Stimulated activated naive CD8-positive, alpha-beta T cell treated with anti-CD3 and anti-CD28 coated beads, Interleukin-15, Interleukin-2, amounts not matched to agents 100 ng/mL and 50 ng/mL, for 24 hours (primary cell): ENCODE results near the gene UBE3B.

Experiments
- H3K27ac Mint-ChIP-seq: one replicate; pipeline ENCODE4 v1.8.0; 2021; ENCODE audit warnings: mild to moderate bottlenecking, mixed read lengths
- H3K27me3 Mint-ChIP-seq: one replicate; pipeline ENCODE4 v1.8.0; 2021; ENCODE audit warnings: mixed read lengths
- H3K36me3 Mint-ChIP-seq: one replicate; pipeline ENCODE4 v1.8.0; 2021; ENCODE audit warnings: low read depth, mixed read lengths
- H3K4me1 Mint-ChIP-seq: one replicate; pipeline ENCODE4 v1.8.0; 2021; ENCODE audit warnings: low read depth, mixed read lengths
- H3K4me3 Mint-ChIP-seq: one replicate; pipeline ENCODE4 v1.8.0; 2021; ENCODE audit warnings: mild to moderate bottlenecking, mixed read lengths
- H3K9me3 Mint-ChIP-seq: one replicate; pipeline ENCODE4 v1.8.0; 2021; ENCODE audit warnings: mixed read lengths

The UBE3B gene

GRCh38 chr12:109562871-109563270 is 85.4 kb downstream of the UBE3B start:
- Mint-ChIP-seq H3K27me3 (no peaks in the 10 kb centered on the region), H3K4me1 (no peaks in the 10 kb centered on the region), H3K4me3 (no peak overlapping the region), H3K27ac (no peak overlapping the region), H3K36me3 (peaks cover 41% of the 10 kb centered on the region), H3K9me3 (peaks cover 8% of the 10 kb centered on the region)

GRCh38 chr12:109563291-109564284 is 86.2 kb downstream of the UBE3B start:
- Mint-ChIP-seq H3K4me1 (no peaks in the 10 kb centered on the region), H3K9me3 (peaks cover 8% of the 10 kb centered on the region), H3K36me3 (peaks cover 47% of the 10 kb centered on the region), H3K27ac (no peak overlapping the region), H3K27me3 (no peaks in the 10 kb centered on the region), H3K4me3 (no peak overlapping the region)

- Mint-ChIP-seq H3K27ac (no peak overlapping the region), H3K27me3 (no peaks in the 10 kb centered on the region), H3K4me1 (no peaks in the 10 kb centered on the region), H3K4me3 (no peak overlapping the region), H3K9me3 (peaks cover 8% of the 10 kb centered on the region), H3K36me3 (peaks cover 50% of the 10 kb centered on the region)
These were observed 89.0 kb downstream of the UBE3B start for GRCh38 chr12:109566424-109566823.

- peaks cover 41% of the 10 kb centered on the region for H3K36me3 Mint-ChIP-seq
- H3K4me3 Mint-ChIP-seq = no peak overlapping the region
- H3K9me3 Mint-ChIP-seq = peaks cover 2% of the 10 kb centered on the region
- H3K27me3 Mint-ChIP-seq = no peaks in the 10 kb centered on the region
- no peak overlapping the region for H3K27ac Mint-ChIP-seq
- peaks cover 4% of the 10 kb centered on the region for H3K4me1 Mint-ChIP-seq
These were observed 89.9 kb downstream of the UBE3B start for GRCh38 chr12:109567296-109567695.

GRCh38 chr12:109567967-109568366 is 90.5 kb downstream of the UBE3B start:
- Mint-ChIP-seq H3K36me3 (peaks cover 35% of the 10 kb centered on the region), H3K27ac (no peak overlapping the region), H3K9me3 (no peaks in the 10 kb centered on the region), H3K4me1 (peaks cover 10% of the 10 kb centered on the region), H3K27me3 (no peaks in the 10 kb centered on the region), H3K4me3 (no peak overlapping the region)

GRCh38 chr12:109568486-109568885 is 91.1 kb downstream of the UBE3B start:
- Mint-ChIP-seq H3K36me3 (peaks cover 31% of the 10 kb centered on the region), H3K27ac (no peak overlapping the region), H3K4me1 (peaks cover 12% of the 10 kb centered on the region), H3K4me3 (no peak overlapping the region), H3K27me3 (no peaks in the 10 kb centered on the region), H3K9me3 (no peaks in the 10 kb centered on the region)

- no peaks in the 10 kb centered on the region for H3K27me3 Mint-ChIP-seq
- no peak overlapping the region for H3K27ac Mint-ChIP-seq
- peak overlapping the region; percentile 90 for H3K4me3 Mint-ChIP-seq
- H3K4me1 Mint-ChIP-seq = peaks cover 28% of the 10 kb centered on the region
- H3K36me3 Mint-ChIP-seq = peaks cover 22% of the 10 kb centered on the region
- no peaks in the 10 kb centered on the region for H3K9me3 Mint-ChIP-seq
These were observed 94.5 kb downstream of the UBE3B start for GRCh38 chr12:109571773-109572505.

- Mint-ChIP-seq H3K27ac (peak overlapping the region; percentile 97), H3K36me3 (peaks cover 19% of the 10 kb centered on the region), H3K27me3 (no peaks in the 10 kb centered on the region), H3K4me3 (peak overlapping the region; percentile 90), H3K9me3 (no peaks in the 10 kb centered on the region), H3K4me1 (peaks cover 28% of the 10 kb centered on the region)
These were observed 95.0 kb downstream of the UBE3B start for GRCh38 chr12:109572506-109572845.

GRCh38 chr12:109573029-109573913 is 95.8 kb downstream of the UBE3B start, which contains the start of the genes MMAB and MVK:
Gene MMAB (minus strand): TSS chr12:109573504. CDS start chr12:109573480, 24 bp downstream.
Gene MVK (plus strand): TSS chr12:109573794. CDS start chr12:109574823, 1,029 bp downstream.
- Mint-ChIP-seq H3K4me3 (peak within 1 kb of the TSS; percentile 90), H3K36me3 (peaks cover 17% of the 10 kb centered on the region), H3K4me1 (peaks cover 28% of the 10 kb centered on the region), H3K27me3 (no peaks in the 10 kb centered on the region), H3K27ac (peak within 1 kb of the TSS; percentile 97), H3K9me3 (no peaks in the 10 kb centered on the region)

- peaks cover 21% of the 10 kb centered on the region for H3K36me3 Mint-ChIP-seq
- peak overlapping the region; percentile 90 for H3K4me3 Mint-ChIP-seq
- H3K27ac Mint-ChIP-seq = peak overlapping the region; percentile 97
- H3K27me3 Mint-ChIP-seq = no peaks in the 10 kb centered on the region
- peaks cover 28% of the 10 kb centered on the region for H3K4me1 Mint-ChIP-seq
- no peaks in the 10 kb centered on the region for H3K9me3 Mint-ChIP-seq
These were observed 96.4 kb downstream of the UBE3B start for GRCh38 chr12:109573914-109574244.

GRCh38 chr12:109575683-109576082 is 98.2 kb downstream of the UBE3B start:
- H3K36me3 Mint-ChIP-seq = peaks cover 21% of the 10 kb centered on the region
- H3K4me1 Mint-ChIP-seq = peaks cover 28% of the 10 kb centered on the region
- H3K9me3 Mint-ChIP-seq = no peaks in the 10 kb centered on the region
- no peak overlapping the region for H3K4me3 Mint-ChIP-seq
- H3K27me3 Mint-ChIP-seq = no peaks in the 10 kb centered on the region
- no peak overlapping the region for H3K27ac Mint-ChIP-seq

- Mint-ChIP-seq H3K9me3 (no peaks in the 10 kb centered on the region), H3K27me3 (no peaks in the 10 kb centered on the region), H3K4me1 (peaks cover 24% of the 10 kb centered on the region), H3K36me3 (peaks cover 21% of the 10 kb centered on the region), H3K27ac (no peak overlapping the region), H3K4me3 (no peak overlapping the region)
These were observed 99.9 kb downstream of the UBE3B start for GRCh38 chr12:109577311-109577710.

GRCh38 chr12:109578330-109578927 is 101.0 kb downstream of the UBE3B start:
- H3K9me3 Mint-ChIP-seq = no peaks in the 10 kb centered on the region
- H3K27ac Mint-ChIP-seq = no peak overlapping the region
- no peaks in the 10 kb centered on the region for H3K27me3 Mint-ChIP-seq
- no peak overlapping the region for H3K4me3 Mint-ChIP-seq
- H3K36me3 Mint-ChIP-seq = peaks cover 21% of the 10 kb centered on the region
- H3K4me1 Mint-ChIP-seq = peaks cover 17% of the 10 kb centered on the region

- peaks cover 29% of the 10 kb centered on the region for H3K36me3 Mint-ChIP-seq
- no peak overlapping the region for H3K27ac Mint-ChIP-seq
- H3K4me3 Mint-ChIP-seq = no peak overlapping the region
- peaks cover 5% of the 10 kb centered on the region for H3K4me1 Mint-ChIP-seq
- no peaks in the 10 kb centered on the region for H3K9me3 Mint-ChIP-seq
- no peaks in the 10 kb centered on the region for H3K27me3 Mint-ChIP-seq
These were observed 102.2 kb downstream of the UBE3B start for GRCh38 chr12:109579639-109580038.
